Measurements from ENCODE around the gene FAM13B. TPM values are rescaled to one million over a fixed set of nuclear protein-coding genes. Genes with fewer than 3 reads are reported as not detected.

FAM13B gene
- total RNA-seq, 4 donors from 2014 or later = 18.7 to 46.7 (median 23.0) TPM

- Histone ChIP-seq H3K27me3 (no peaks in the 10 kb centered on the region), H3K4me3 (no peak overlapping the region), H3K9me3 (no peaks in the 10 kb centered on the region), H3K36me3 (peaks cover 0 to 57% (median 29%) of the 10 kb centered on the region in 4 donors), H3K27ac (no peak overlapping the region), H3K4me1 (peaks cover 0 to 6% (median 0%) of the 10 kb centered on the region in 4 donors)
- 77 to 82% methylated on average over 7 of the region's 7 CpGs for WGBS, 2 donors (ENCODE audit: low coverage in 1 of 2)
- in situ Hi-C loops (cut with MboI; ENCODE audit: low pct_ligation_motif_present in 1 of 4, low pct_unique_long_range_greater_than_20kb in 1 of 4, low sequenced_read_pairs in 3 of 4) (no loop called here), intact Hi-C loops (cut with DNase I; ENCODE audit: low total_unique reads) (no loop called here)
- DNase-seq = no peak
- TF ChIP-seq EP300 (IDR thresholded peaks at IDR 0.05; ENCODE audit: low read depth) = no peak
Observed at GRCh38 chr5:137939331-137939730, 93.5 kb downstream of the FAM13B start.

GRCh38 chr5:137938751-137939143 is 94.1 kb downstream of the FAM13B start:
- intact Hi-C loops (cut with DNase I; ENCODE audit: low total_unique reads) (no loop called here), in situ Hi-C loops (cut with MboI; ENCODE audit: low pct_ligation_motif_present in 1 of 4, low pct_unique_long_range_greater_than_20kb in 1 of 4, low sequenced_read_pairs in 3 of 4) (no loop called here)
- Histone ChIP-seq H3K27ac (no peak overlapping the region), H3K9me3 (no peaks in the 10 kb centered on the region), H3K4me3 (no peak overlapping the region), H3K4me1 (peaks cover 0 to 7% (median under 1%) of the 10 kb centered on the region in 4 donors), H3K27me3 (no peaks in the 10 kb centered on the region), H3K36me3 (peaks cover 0 to 51% (median 26%) of the 10 kb centered on the region in 4 donors)
- 79 to 91% methylated on average over 1 of the region's 1 CpG for WGBS, 2 donors (ENCODE audit: low coverage in 1 of 2)
- TF ChIP-seq EP300 (IDR thresholded peaks at IDR 0.05; ENCODE audit: low read depth) = no peak
- TF ChIP-seq POLR2AphosphoS5 (IDR thresholded peaks at IDR 0.05) = no peak
- TF ChIP-seq CTCF (IDR thresholded peaks at IDR 0.05) = no peak
- no peak for TF ChIP-seq POLR2A (IDR thresholded peaks at IDR 0.05)
- no peak for DNase-seq

- no peak overlapping the region for H3K27ac ChIP-seq
- intact Hi-C loops (cut with DNase I; ENCODE audit: low total_unique reads) = no loop called here
- in situ Hi-C loops (cut with MboI; ENCODE audit: low pct_ligation_motif_present in 1 of 4, low pct_unique_long_range_greater_than_20kb in 1 of 4, low sequenced_read_pairs in 3 of 4) = no loop called here
- H3K9me3 ChIP-seq = no peaks in the 10 kb centered on the region
- WGBS, 2 donors (ENCODE audit: low coverage in 1 of 2) = 56 to 80% methylated on average over 1 of the region's 1 CpG
- H3K4me3 ChIP-seq = no peak overlapping the region
- peaks cover 0 to 13% (median 6%) of the 10 kb centered on the region in 4 donors for H3K4me1 ChIP-seq
- TF ChIP-seq POLR2AphosphoS5 (IDR thresholded peaks at IDR 0.05) = no peak
- no peak for TF ChIP-seq EP300 (IDR thresholded peaks at IDR 0.05; ENCODE audit: low read depth)
- no peak for TF ChIP-seq CTCF (IDR thresholded peaks at IDR 0.05)
- no peak for TF ChIP-seq POLR2A (IDR thresholded peaks at IDR 0.05)
- H3K27me3 ChIP-seq = no peaks in the 10 kb centered on the region
- H3K36me3 ChIP-seq = peaks cover 0 to 47% (median 24%) of the 10 kb centered on the region in 4 donors
- DNase-seq = no peak
Observed at GRCh38 chr5:137937994-137938750, 94.7 kb downstream of the FAM13B start.

- in situ Hi-C loops (cut with MboI; ENCODE audit: low pct_ligation_motif_present in 1 of 4, low pct_unique_long_range_greater_than_20kb in 1 of 4, low sequenced_read_pairs in 3 of 4) = no loop called here
- no peak overlapping the region for H3K4me3 ChIP-seq
Observed at GRCh38 chr5:137935694-137936093, 97.2 kb downstream of the FAM13B start.

More at GRCh38 chr5:137935694-137936093, 97.2 kb downstream of the FAM13B start:
- peaks cover 0 to 19% (median 9%) of the 10 kb centered on the region in 4 donors for H3K4me1 ChIP-seq
- intact Hi-C loops (cut with DNase I; ENCODE audit: low total_unique reads) = no loop called here
- H3K9me3 ChIP-seq = no peaks in the 10 kb centered on the region
- H3K27me3 ChIP-seq = no peaks in the 10 kb centered on the region
- DNase-seq = no peak
- H3K36me3 ChIP-seq = peaks cover 0 to 22% (median 12%) of the 10 kb centered on the region in 4 donors
- 61 to 92% methylated on average over 3 of the region's 3 CpGs for WGBS, 2 donors (ENCODE audit: low coverage in 1 of 2)
- TF ChIP-seq POLR2A (IDR thresholded peaks at IDR 0.05) = no peak
- no peak for TF ChIP-seq EP300 (IDR thresholded peaks at IDR 0.05; ENCODE audit: low read depth)
- TF ChIP-seq CTCF (IDR thresholded peaks at IDR 0.05) = no peak
- no peak for TF ChIP-seq POLR2AphosphoS5 (IDR thresholded peaks at IDR 0.05)
- no peak overlapping the region for H3K27ac ChIP-seq

Data from transverse colon (tissue), 4 donors.